ENCODE results near the gene TOE1.
"Not testable (repeated sequence)": the region's sequence is repeated elsewhere in the genome, so short reads cannot be mapped to it uniquely, and the experiment has no call there.

Gene TOE1

GRCh38 chr1:45339789-45340558 is at the start of gene TOE1, which contains the start of gene MUTYH:
TOE1 (plus strand) TSS chr1:45340170; CDS start chr1:45340253, 83 bp downstream.
MUTYH (minus strand) TSS chr1:45340440; CDS start chr1:45334505, 5,935 bp downstream.
- peak; percentile 97 for DNase-seq

DNA sequence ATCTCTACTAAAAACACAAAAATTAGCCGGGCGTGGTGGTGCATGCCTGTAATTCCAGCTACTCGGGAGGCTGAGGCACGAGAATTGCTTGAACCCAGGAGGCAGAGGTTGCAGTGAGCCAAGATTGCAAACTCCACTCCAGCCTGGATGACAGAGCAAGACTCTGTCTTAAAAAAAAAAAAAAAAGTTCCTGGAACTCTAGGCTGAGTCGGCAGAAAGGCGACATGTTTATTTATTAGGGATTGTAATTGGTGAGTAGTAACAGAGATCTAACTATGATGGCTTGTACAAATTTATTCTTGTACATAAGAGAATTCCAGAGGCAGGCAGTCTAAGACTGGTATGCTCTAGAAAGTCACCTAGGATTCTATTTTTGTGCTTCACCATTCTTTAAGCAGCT is 49.0 kb upstream of the TOE1 start:
- DNase-seq, result not testable (repeated sequence)

GRCh38 chr1:45291716-45292115 is 48.3 kb upstream of the TOE1 start:
- DNase-seq, result no peak

DNA sequence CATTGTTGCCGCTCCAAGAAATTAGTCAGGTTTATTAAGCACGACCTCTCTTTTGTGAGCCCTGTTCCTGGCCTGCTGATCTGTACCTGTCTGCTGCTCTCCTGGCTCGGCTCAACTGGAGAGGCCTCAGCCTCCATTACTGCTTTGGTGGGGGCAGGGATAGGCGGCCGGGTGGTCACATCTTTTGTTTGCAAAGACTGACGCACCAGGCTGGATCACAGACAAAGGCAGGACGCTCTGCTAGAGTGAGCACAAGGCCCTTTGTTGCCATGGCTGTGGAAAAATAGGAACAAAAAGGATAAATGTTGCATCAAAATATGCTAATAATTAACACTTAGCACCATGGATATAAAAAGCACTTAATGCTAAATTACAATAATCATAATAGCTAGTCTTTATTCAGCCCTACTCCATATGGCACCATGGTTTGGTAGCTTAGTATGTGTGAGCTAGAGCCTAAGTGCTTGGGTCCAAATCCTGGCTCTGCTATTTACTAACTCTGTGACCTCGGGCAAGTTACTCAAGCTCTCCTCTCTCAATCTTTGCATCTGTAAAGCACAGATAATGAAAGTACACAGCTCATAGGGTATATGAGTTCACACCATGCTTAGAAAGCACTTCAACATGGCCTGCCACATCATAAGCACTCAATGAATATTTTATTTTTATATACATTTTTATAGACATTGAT is 42.2 kb upstream of the TOE1 start:
- DNase-seq, result no peak

GRCh38 chr1:45299296-45299695 is 40.7 kb upstream of the TOE1 start:
- DNase-seq, result no peak

DNA sequence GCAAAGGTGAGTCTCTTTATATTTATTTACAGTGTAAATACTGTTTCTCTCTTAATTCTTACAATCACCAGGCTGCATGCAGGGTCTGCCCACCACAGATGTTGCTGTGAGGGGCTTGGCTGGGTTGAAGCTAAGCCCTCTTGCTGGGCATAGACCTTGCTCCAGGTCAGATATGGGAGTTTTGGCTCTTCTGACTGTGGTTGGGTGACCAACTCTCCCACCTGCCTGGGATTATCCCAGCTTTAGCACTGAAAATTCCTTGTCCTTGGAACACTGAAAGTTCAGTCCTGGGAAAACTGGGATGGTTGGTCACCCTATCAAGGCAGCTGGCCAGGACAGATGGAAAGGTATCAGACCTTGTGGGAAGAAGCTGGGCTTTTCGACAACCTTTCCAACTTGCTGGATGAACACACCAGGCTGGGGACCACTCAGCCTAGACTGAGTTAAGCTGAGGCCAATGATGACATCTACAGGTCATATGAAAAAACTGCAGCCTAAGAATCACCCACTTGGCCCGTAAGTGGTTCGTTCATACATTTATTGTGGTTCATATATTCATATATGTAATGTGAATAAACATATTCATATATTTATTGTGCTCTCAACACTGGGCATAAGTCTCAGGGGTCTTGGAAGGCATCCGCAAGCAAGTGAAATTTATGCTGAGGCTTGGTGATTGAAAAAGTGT is 39.8 kb upstream of the TOE1 start:
- peak; percentile 66 for DNase-seq

DNA sequence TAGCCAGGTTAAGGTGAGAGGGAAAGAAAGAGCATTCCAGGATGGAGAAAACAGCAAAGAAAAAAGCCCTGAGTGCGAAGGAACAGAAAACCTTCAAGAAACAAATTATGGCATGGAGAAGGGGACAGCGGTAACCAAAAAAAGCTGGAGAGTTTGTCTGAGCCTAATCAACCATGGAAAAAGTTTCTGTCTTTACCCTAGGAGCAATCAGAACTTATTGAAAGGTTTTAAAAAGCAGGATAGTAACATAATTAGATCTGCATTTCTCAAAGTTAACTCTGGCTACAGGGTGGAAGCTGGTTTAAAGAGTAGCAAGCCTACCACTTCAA is 39.3 kb upstream of the TOE1 start:
- DNase-seq, result no peak

DNA sequence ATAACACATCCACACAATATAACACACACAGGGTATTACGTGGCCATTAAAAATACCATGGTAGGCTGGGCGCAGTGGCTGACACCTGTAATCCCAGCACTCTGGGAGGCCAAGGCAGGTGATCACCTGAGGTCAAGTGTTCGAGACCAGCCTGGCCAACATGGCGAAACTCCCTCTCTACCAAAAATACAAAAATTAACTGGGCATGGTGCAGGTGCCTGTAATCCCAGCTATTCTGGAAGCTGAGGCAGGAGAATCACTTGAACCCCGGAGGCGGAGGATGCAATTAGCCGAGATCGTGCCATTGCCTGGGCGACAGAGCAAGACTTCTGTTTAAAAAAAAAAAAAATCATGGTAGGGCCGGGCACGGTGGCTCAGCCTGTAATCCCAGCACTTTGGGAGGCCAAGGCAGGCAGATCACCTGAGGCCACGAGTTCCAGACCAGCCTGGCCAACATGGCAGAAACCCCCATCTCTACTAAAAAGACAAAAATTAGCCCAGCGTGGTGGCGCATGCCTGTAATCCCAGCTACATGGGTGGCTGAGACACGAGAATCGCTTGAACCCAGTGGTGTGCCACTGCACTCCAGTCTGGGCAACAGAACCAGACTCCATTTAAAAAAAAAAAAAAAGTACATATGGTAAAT is 37.3 kb upstream of the TOE1 start:
- no peak for DNase-seq

DNA sequence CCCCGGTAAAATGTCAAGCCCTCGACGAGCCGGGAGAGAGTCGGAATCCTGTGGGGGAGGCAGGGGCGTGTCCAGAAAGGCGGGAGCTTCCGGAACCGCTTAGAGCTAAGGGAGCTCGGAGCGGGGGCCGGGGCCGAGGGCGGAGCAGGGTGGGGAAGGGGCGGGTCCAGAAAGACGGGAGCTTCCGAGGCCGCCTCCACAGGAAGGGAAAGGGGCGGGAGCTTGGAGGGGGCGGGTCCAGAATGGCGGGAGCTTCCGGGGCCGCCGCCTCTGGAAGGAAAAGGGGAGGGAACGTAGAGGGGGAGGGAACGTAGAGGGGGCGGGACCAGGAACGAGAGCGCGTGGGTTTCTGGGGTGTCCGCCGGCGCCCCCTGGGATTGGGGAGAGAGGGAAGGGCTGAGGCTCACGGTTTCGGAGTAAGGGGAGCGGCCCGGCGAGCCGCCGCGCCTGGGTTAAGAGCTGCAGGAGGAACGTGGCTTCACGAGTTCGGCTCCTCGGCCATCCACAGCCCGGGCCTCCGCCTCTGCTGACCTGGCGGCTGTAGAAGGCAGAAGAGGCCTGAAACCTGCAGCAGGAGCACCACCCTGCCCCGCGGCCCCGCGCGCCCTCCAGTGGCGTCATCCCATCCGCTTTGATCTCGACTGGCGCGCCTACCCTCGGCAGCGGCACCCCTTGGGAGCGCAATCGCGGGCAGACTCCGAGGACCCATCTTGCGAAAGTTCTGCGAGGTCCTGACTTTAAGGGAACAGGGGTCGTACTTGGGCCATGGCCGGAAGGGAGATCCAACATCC is 36.3 kb upstream of the TOE1 start:
- DNase-seq, result peak; percentile 98

GRCh38 chr1:45304311-45305081 is 35.5 kb upstream of the TOE1 start:
- DNase-seq, result no peak

GRCh38 chr1:45305231-45305630 is 34.7 kb upstream of the TOE1 start:
- DNase-seq, result no peak

- no peak for DNase-seq
Measured at GRCh38 chr1:45306319-45306718, 33.7 kb upstream of the TOE1 start.

DNA sequence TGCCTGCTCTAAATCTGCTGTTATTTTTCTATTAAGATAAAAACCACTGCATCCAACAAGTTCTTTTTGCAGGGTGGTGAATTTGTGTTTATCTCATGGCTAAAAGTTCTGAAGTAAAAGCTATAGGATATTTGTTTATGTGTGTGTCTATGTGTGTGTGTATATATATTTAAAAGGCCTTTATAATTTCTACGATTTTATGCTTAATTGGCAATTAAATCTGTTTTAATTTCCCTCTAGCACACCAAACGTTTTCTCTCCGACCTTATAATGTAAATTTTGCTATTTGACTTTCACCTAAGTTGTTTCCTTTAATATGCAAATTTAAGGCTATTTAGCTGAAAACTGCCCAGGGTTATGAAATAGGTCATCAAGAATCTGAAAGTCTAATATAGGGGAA is 33.1 kb upstream of the TOE1 start:
- DNase-seq, result no peak

GRCh38 chr1:45314266-45314665 is 25.7 kb upstream of the TOE1 start:
- no peak for DNase-seq

DNA sequence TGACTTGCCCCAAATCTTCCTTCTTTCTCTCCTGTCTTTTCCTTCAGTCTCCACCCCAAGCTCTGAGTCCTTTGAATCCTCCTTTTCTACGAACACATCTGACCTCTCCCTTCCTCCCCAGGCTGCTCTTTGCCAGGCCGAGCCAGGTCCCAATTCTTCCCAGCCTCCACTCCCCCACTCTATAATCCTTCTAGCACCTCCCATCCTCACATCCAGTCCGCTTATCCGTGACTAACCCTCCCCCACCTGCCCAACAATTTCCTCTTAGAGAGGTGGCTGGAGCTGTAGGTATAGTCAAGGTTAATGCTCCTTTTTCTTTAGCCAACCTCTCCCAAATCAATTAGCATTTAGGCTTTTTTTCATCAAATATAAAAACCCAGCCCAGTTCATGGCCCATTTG is 22.8 kb upstream of the TOE1 start:
- no peak for DNase-seq

DNA sequence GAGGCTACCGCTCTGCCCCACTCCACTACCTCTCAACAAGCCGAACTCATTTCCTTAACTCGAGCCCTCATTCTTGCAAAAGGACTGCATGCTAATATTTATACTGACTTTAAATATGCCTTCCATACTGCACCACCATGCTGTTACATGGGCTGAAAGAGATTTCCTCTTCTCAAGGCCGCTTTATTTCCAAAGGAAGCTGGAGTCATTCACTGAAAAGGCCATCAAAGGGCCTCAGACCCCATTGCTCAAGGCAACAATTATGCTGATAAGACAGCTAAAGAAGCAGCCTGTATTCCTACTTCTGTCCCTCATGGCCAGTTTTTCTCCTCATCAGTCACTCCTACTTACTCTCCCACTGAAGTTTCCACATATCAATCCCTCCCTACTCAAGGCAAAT is 20.2 kb upstream of the TOE1 start:
- DNase-seq, result no peak

DNA sequence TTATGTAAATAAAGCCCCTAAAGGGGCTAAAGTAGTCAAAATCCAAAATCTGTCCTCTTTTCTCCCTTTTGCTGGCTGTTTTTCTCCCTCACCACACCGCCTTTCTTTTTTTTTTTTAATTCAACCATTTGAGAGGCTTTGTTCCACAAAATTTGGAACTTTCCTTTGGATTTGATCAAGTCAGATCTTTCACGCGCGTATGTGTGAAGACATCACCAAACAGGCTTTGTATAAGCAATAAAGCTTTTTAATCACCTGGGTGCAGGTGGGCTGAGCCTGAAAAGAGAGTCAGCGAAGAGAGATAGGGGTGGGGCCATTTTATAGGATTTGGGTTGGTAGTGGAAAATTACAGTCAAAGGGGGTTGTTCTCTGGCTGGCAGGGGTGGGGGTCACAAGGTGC is 18.5 kb upstream of the TOE1 start:
- no peak for DNase-seq

DNA sequence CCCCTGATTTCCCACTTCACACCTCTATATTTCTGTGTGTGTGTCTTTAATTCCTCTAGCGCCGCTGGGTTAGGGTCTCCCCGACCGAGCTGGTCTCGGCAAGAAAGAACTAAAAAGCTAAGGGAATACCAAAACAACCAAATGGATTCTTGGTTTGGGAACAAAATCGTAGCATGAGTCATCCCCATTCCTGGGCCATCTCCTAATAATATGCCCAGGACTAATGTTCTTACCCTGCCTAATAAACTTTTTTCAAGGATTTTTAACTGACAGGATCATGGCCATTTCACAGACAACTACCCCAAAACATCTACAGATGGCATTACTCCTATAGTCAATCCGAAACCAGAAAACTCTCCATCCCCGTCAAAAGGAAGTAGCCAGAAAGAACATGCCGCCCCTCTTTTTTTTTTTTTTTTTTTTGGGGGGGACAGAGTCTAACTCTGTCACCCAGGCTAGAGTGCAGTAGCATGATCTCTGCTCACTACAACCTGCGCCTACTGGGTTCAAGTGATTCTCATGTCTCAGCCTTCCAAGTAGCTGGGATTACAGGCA is 17.4 kb upstream of the TOE1 start:
- DNase-seq, result no peak

DNA sequence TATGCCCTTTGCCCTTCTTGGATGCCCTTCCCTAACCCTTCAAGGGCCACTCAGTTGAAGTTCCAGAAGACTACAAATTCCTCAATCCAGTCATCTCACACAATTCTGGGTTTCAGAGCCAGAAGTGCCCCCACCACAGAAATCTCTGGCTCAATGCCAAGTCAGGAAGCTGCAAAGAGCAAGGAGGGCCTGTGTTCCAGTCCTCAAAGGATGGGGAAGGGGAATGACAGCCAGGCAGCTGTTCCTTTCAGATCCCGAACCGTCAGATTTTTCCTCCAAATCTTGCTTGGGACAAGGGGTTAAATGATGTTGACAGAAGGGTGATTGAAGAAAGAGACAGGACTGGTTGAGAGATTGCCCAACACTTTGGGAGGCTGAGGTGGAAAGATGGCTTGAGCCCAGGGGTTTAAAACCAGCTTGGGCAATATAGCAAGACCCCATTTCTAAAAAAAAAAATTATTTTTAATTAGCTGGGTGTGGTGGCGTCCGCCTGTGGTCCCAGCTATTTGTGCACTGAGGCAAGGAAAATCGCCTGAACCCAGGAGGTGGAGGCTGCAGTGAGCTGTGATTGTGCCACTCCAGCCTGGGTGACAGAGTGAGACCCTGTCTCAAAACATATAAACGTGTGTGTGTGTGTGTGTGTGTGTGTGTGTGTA is 14.0 kb upstream of the TOE1 start:
- DNase-seq, result no peak

DNA sequence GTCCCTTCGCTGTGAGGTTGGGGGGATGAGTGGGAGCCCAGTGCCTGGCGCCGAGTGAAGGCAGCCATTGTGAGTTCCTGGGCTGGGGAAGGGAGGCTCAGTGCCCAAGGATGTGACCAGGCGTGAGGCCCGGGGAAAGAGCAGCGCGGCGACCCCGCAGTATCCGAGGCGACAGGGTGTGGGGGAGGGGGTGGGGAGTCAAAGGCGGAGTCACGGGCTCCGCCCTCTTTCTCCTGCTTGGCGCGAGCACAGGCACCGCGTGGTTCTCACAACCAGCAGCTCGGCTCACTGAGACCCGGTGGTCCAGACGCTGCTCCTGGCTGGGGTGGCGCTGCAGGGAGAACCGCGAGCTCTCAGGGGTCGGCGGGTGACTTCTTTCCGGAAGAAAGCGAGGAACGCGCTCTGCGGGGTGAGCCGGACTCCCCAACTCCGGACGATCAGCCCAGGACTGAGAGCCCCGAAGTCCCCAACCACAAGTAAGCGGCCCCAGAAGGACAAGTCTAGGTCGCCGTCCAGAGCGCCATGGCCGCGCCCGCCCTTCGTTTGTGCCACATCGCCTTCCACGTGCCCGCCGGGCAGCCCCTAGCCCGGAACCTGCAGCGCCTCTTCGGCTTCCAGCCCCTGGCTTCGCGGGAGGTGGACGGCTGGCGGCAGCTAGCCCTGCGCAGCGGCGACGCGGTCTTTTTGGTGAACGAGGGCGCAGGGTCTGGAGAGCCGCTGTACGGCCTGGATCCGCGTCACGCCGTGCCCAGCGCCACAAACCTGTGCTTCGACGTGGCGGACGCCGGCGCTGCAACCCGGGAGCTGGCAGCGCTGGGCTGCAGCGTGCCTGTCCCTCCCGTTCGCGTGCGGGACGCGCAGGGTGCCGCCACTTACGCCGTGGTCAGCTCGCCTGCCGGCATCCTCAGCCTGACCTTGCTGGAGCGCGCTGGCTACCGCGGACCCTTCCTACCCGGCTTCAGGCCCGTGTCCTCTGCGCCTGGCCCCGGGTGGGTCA is 13.0 kb upstream of the TOE1 start, which contains the start of gene HPDL:
TSS of gene HPDL (plus strand) at position 269 of the 997 bp plus-strand sequence. CDS start at position 523, 254 bp downstream.
- DNase-seq, result peak; percentile 83
